ENCODE results near the gene NEK8.

DNA sequence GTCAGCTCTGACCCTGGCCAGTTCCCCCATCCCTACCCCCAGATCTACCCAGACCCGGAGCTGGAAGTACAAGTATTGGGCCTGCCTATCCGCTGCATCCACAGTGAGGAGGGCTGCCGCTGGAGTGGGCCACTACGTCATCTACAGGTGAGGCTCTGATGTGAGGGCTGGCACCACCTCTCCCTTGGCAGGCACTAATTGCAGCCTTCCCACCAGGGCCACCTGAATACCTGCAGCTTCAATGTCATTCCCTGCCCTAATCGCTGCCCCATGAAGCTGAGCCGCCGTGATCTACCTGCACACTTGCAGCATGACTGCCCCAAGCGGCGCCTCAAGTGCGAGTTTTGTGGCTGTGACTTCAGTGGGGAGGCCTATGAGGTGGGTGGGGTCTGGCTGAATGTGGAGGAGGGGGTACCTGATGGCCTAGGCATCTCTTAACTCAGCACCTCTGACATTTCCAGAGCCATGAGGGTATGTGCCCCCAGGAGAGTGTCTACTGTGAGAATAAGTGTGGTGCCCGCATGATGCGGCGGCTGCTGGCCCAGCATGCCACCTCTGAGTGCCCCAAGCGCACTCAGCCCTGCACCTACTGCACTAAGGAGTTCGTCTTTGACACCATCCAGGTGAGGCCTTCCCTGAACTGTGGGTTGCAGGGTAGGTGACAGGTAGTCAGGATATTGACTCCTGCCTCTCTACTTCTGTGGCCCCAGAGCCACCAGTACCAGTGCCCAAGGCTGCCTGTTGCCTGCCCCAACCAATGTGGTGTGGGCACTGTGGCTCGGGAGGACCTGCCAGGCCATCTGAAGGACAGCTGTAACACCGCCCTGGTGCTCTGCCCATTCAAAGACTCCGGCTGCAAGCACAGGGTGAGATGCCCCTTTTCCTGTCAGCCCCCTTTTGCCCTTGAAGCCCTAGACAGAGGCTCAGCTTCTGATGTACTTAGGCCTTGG, 19.5 kb downstream of the NEK8 start:
- TF ChIP-seq, protein P1, sequence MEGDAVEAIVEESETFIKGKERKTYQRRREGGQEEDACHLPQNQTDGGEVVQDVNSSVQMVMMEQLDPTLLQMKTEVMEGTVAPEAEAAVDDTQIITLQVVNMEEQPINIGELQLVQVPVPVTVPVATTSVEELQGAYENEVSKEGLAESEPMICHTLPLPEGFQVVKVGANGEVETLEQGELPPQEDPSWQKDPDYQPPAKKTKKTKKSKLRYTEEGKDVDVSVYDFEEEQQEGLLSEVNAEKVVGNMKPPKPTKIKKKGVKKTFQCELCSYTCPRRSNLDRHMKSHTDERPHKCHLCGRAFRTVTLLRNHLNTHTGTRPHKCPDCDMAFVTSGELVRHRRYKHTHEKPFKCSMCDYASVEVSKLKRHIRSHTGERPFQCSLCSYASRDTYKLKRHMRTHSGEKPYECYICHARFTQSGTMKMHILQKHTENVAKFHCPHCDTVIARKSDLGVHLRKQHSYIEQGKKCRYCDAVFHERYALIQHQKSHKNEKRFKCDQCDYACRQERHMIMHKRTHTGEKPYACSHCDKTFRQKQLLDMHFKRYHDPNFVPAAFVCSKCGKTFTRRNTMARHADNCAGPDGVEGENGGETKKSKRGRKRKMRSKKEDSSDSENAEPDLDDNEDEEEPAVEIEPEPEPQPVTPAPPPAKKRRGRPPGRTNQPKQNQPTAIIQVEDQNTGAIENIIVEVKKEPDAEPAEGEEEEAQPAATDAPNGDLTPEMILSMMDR (IDR thresholded peaks at IDR 0.05) = no peak
- TF ChIP-seq POLR2A (IDR thresholded peaks at IDR 0.05) = no peak
- no peak for TF ChIP-seq POLR2AphosphoS5 (IDR thresholded peaks at IDR 0.05)

All from prostate gland (tissue), 2 donors.